Heart right ventricle (tissue), 16 donors: Measurements from ENCODE around the gene TMEM220. TPM values are rescaled to one million over a fixed set of nuclear protein-coding genes. Genes with fewer than 3 reads are reported as not detected.
"Not testable (repeated sequence)": the region's sequence is repeated elsewhere in the genome, so short reads cannot be mapped to it uniquely, and the experiment has no call there.

Source experiments
- ATAC-seq, 8 donors: fragments of 200-7000 bp; cut with Tn5 transposase; one replicate each; pipeline ENCODE4 v1.9.1; 2020; ENCODE audit warnings: mild to moderate bottlenecking in 8 of 8, moderate library complexity in 8 of 8, moderate number of reproducible peaks in 1 of 8
- DNase-seq, 2 donors: peaks; one replicate each; pipeline ENCODE4 v3.0.0-alpha.2; 2020
- H3K27ac ChIP-seq, 10 donors: fragments of 200-600 bp; sonication (generic) in 2 of 10; one replicate each; pipeline versions ENCODE4 v1.5.0 to v1.8.0; 2020 to 2022; ENCODE audit warnings: mild to moderate bottlenecking in 3 of 10
- H3K27me3 ChIP-seq, 7 donors: fragments of 200-600 bp; one replicate each; pipeline ENCODE4 v1.8.0; 2021 to 2022; ENCODE audit warnings: mild to moderate bottlenecking in 2 of 7
- H3K36me3 ChIP-seq, 9 donors: fragments of 200-600 bp; sonication (generic) in 1 of 9; one replicate each; pipeline versions ENCODE4 v1.5.0 to v1.8.0; 2020 to 2022; ENCODE audit warnings: mild to moderate bottlenecking in 2 of 9
- H3K4me1 ChIP-seq, 9 donors: fragments of 200-600 bp; sonication (generic) in 1 of 9; one replicate each; pipeline versions ENCODE4 v1.5.0 to v1.8.0; 2020 to 2022; ENCODE audit warnings: mild to moderate bottlenecking in 4 of 9
- H3K4me3 ChIP-seq, 10 donors: fragments of 200-600 bp; sonication (generic) in 2 of 10; one replicate each; pipeline versions ENCODE4 v1.5.0 to v1.8.0; 2020 to 2022; ENCODE audit warnings: mild to moderate bottlenecking in 7 of 10, moderate library complexity in 2 of 10
- H3K9me3 ChIP-seq, 11 donors: fragments of 200-600 bp in 10 of 11; sonication (generic) in 2 of 11; one replicate each; pipeline versions ENCODE4 v1.5.0 to v1.8.0; 2013 to 2022; ENCODE audit warnings: mild to moderate bottlenecking in 2 of 11, control low read depth in 1 of 11, moderate library complexity in 1 of 11
- WGBS, 2 donors: extraction: QIAGEN DNeasy Blood & Tissue Kit; methylation state at CpG; one replicate each; pipeline ENCODE4 v1.1.7; 2013; ENCODE audit warnings: inconsistent platforms in 1 of 2; 5-methylcytosine and 5-hydroxymethylcytosine counted together
- intact Hi-C, 10 donors: fragments of 100-400 bp; cut with DNase I; formaldehyde crosslinking; loops; one replicate each; pipeline versions ENCODE4 v1.11.1 to v1.14.2; 2022
- polyA plus RNA-seq, 2 donors: library from polyadenylated mRNA; stranded (reverse); fragments of 200-250 nt; gene quantifications; one replicate each; pipeline ENCODE4 v1.2.3, GENCODE V29; 2013
- total RNA-seq, 10 donors: library from RNA; stranded (reverse); fragmentation: NEBNext Ultra II Directional in 3 of 10; extraction: Animal tissue kit (Norgen Biotek cat#: 25700) in 3 of 10; gene quantifications; one replicate each; pipeline versions ENCODE4 v1.2.1 to v1.2.4, GENCODE V29; 2021 to 2023
- TF ChIP-seq, protein P1 (sequence below), 9 donors: fragments of 200-600 bp; sonication (generic) in 2 of 9; IDR thresholded peaks; one replicate each; pipeline versions ENCODE4 v1.5.0 to v1.8.0; 2021 to 2022; ENCODE audit warnings: antibody characterized with exemption in 9 of 9, mild to moderate bottlenecking in 5 of 9, moderate library complexity in 1 of 9
- donor health status: Arrhythmogenic right ventricular cardiomyopathy.
- donor health status: ischemic (EF 13 %, LVEDD 7.1; RV severe dilation, severe dysfunction).
- donor health status: healthy with polysubstance abuse.
- donor health status: DM: no; HTN: yes; CAD: no.
- donor health status: DM: no; HTN: no; CAD: no.
- donor health status: ischemic (EF 25% LVEDD 6.9; RV normal size, moderate dysfunction).
- donor health status: ischemic (EF 25% LVEDD 5.7; RV mildly dilated, moderate dysfunction).
- donor health status: healthy.
- donor health status: DM: yes; HTN: yes; CAD: no.
- donor health status: Ischemic cardiomyopathy.
- donor health status: ischemic (EF 35%, LVEDD 5.7; RV mildly dilated, moderate dysfunction).
- donor health status: nonischemic (EF 11% LVEDD 7.7; RV severe dilation, severe dysfunction).
- donor health status: DM: yes; HTN: yes; CAD: no.
- donor health status: PGD.
- donor health status: ischemic (EF 29% LVEDD 5.4; RV normal size, mild dysfunction).
- donor health status: nonischemic (EF 23%, LVEDD 6.1; RV moderate dilation, normal function).

The TMEM220 gene
- total and polyA plus RNA-seq, 12 donors = 3.8 to 13.6 (median 7.6) TPM

DNA sequence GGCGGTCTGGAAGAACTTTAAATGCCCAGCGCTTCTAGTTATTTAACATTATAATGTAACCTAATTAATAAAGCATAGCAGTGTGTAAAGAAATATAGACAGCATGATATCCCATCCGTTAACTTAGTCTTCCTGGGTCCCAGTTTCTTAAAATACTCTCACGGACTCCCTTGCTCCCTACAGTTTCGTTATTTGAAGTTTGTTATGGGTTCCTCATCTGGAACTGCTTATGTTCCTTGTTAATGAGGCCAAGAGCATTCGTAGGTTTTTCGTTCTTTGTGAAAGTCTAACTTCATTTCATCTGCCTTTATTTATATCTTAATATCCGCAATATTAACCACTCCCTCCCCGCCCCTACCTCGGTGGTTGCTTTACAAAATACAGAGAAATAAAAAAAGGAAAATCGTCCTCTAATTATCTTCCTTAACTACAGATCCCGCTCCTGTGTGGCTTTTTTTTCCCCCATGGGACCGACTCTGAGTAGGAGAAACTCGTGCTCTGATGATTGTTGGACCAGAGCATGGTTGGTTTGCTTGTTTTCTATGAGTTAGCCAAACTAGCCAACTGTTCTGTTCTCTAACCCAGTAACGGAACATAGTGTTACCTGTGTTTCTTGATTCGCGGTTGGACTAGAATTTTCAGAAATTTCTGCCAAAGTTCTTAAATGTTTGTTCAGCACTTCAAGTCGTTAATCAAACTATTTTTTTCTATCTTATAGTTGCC is 31.6 kb downstream of the TMEM220 start:
- no peak for DNase-seq
- peak overlapping the region; percentile 77 to 98 (median 94) for H3K27ac ChIP-seq
- 18 to 21% methylated on average over 18 of the region's 18 CpGs for WGBS, 2 donors
- no peaks in the 10 kb centered on the region for H3K27me3 ChIP-seq
- H3K4me3 ChIP-seq = peak overlapping the region; percentile 84 to 99 (median 91)
- H3K4me1 ChIP-seq = peaks cover 6 to 48% (median 31%) of the 10 kb centered on the region in 9 donors
- H3K36me3 ChIP-seq = peaks cover 0 to 25% (median 10%) of the 10 kb centered on the region in 9 donors
- ATAC-seq = no peak
- intact Hi-C loops = no loop called here
- no peaks in the 10 kb centered on the region for H3K9me3 ChIP-seq
- TF ChIP-seq, protein P1, sequence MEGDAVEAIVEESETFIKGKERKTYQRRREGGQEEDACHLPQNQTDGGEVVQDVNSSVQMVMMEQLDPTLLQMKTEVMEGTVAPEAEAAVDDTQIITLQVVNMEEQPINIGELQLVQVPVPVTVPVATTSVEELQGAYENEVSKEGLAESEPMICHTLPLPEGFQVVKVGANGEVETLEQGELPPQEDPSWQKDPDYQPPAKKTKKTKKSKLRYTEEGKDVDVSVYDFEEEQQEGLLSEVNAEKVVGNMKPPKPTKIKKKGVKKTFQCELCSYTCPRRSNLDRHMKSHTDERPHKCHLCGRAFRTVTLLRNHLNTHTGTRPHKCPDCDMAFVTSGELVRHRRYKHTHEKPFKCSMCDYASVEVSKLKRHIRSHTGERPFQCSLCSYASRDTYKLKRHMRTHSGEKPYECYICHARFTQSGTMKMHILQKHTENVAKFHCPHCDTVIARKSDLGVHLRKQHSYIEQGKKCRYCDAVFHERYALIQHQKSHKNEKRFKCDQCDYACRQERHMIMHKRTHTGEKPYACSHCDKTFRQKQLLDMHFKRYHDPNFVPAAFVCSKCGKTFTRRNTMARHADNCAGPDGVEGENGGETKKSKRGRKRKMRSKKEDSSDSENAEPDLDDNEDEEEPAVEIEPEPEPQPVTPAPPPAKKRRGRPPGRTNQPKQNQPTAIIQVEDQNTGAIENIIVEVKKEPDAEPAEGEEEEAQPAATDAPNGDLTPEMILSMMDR (IDR thresholded peaks at IDR 0.05) = no peak

DNA sequence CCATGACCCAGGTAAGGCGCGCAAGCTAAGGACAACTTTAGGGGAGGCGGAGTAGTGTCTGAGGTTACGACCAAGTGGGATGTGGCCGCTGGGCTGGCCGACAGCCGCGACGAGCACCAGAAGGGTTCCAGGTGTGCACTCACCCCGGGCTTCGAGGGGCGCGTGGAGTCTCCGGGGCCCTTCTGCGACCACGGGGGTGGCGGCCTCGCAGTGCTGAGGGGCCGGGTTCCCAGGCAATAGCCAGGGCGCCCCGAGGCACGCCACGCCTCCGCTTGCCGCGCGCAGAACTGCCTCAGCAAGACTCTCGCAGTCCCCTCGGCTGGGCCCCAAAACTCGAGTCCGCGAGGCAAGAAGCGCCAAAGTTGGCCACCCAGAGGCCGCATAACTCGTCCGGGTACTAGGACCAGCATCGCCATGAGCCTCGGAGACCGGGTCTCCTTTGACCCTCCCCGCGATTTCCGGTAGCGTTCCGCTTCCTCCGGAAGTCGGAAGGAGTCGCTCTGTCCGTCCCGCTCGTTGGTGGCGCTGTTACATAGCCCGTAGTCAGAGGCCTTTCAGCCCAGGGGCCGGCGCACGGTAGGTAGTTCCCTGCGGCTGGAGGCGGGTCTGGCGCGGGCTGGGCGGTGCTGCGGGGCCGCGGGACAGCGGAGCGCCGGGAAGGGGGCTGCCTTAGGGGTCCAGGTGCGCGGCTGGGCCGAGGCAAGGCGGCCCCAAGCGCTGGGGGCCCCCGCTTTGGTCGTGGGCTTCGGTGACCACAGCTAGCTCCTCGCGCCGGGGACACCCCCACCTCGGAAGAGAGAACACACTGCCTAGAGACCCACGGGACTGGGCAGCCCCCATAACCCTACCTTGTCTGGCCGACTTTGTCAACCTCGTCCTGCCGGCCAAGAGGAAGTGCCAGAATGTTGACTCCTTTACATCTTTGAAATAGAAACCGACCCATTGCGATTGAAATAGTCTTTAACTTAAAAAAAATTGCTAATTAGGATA is 32.4 kb downstream of the TMEM220 start, which contains the start of the genes ADPRM and SCO1:
TSS of gene ADPRM (plus strand) at position 503 of the 990 bp plus-strand sequence. CDS start 7,333 bp downstream, outside the sequence.
TSS of gene SCO1 (minus strand) at position 442 of the 990 bp plus-strand sequence. CDS start at position 416, 26 bp downstream.
- WGBS, 2 donors = 0% methylated on average over 84 of the region's 84 CpGs
- Histone ChIP-seq H3K4me3 (peak within 1 kb of the TSS; percentile 84 to 99 (median 91)), H3K4me1 (peaks cover 6 to 40% (median 25%) of the 10 kb centered on the region in 9 donors), H3K27me3 (no peaks in the 10 kb centered on the region), H3K27ac (peak within 1 kb of the TSS; percentile 77 to 98 (median 94)), H3K36me3 (peaks cover 0 to 33% (median 16%) of the 10 kb centered on the region in 9 donors), H3K9me3 (no peaks in the 10 kb centered on the region)
- DNase-seq = peak; percentile 92 to 94
- ATAC-seq = peak; percentile 99 to 100 (median 99)
- intact Hi-C loops = loop anchor here in 1 of 10 donors (2.0 kb wide), 1 partner anchor 31 kb away; no protein-coding TSS in a partner anchor
- TF ChIP-seq, protein P1 (IDR thresholded peaks at IDR 0.05) = peak in 8 of 9 donors; percentile 12 to 69 (median 49)

DNA sequence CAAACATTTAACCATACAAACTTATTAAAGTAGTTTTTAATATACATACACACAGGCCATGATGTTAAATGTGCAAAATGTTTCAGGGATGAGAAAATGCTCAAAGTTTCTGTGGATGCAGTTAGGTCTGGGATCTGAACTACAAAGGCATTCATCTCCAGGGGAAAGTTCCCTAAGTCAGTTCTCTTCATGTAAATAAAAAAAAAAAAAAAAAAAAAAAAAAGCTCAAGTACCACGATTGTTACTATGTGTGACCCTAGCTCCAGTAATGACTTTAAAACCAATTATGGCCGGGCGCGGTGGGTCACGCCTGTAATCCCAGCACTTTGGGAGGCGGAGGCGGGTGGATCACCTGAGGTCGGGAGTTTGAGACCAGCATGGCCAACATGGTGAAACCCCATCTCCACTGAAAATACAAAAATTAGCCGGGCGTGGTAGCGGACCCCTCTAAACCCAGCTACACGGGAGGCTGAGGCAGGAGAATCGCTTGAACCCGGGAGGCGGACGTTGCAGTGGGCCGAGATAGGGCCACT is 33.9 kb downstream of the TMEM220 start:
- intact Hi-C loops = loop anchor here in 1 of 10 donors (2.0 kb wide), 1 partner anchor 33 kb away; no protein-coding TSS in a partner anchor
- Histone ChIP-seq H3K4me3 (peak overlapping the region in 4 of 10 donors; percentile 84 to 99 (median 94)), H3K36me3 (peaks cover 0 to 48% (median 30%) of the 10 kb centered on the region in 9 donors), H3K4me1 (peaks cover 6 to 36% (median 22%) of the 10 kb centered on the region in 9 donors)
- WGBS, 2 donors = 89 to 92% methylated on average over 17 of the region's 17 CpGs
- not testable (repeated sequence) for H3K9me3 ChIP-seq, ATAC-seq, H3K27me3 ChIP-seq, H3K27ac ChIP-seq, DNase-seq

DNA sequence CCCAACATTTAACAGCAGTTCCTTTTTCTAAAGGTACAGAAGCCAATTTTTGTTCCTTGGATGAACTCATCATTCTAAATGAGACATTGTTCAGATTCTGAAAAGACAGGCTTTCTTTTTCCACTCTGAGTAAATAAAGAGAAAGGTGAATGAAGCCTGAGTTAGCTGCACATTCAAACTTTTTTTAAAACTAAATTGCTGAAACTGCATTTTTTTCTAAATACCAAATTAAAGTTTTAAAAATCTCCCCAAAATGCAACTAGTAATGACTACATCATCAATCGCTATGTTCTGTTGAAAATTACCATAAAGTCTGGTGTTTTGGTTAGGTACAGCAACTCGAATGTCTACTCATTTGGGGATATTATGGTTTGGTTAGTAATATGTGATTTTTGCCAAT is 42.3 kb downstream of the TMEM220 start:
- TF ChIP-seq, protein P1 (IDR thresholded peaks at IDR 0.05) = no peak

More for the DNA sequence above, 42.3 kb downstream of the TMEM220 start:
- no peak overlapping the region for H3K4me3 ChIP-seq
- H3K27me3 ChIP-seq = no peaks in the 10 kb centered on the region
- intact Hi-C loops = no loop called here
- peaks cover 0 to 3% (median 0%) of the 10 kb centered on the region in 9 donors for H3K4me1 ChIP-seq
- 93 to 97% methylated on average over 2 of the region's 2 CpGs for WGBS, 2 donors
- H3K9me3 ChIP-seq = no peaks in the 10 kb centered on the region
- H3K27ac ChIP-seq = no peak overlapping the region
- ATAC-seq (no peak), DNase-seq (no peak)
- H3K36me3 ChIP-seq = peaks cover 0 to 99% (median 49%) of the 10 kb centered on the region in 9 donors
